Ishikawa (cell line): ENCODE results near the gene PRKN.

Experiments used
- CEBPB ChIP-seq: IDR thresholded peaks from 2 replicates; pipeline ENCODE4 v1.6.1; 2012
- TAF1 ChIP-seq: IDR thresholded peaks from 2 replicates; pipeline ENCODE4 v1.6.1; 2012; ENCODE audit warnings: low read depth, mild to moderate bottlenecking
- TCF12 ChIP-seq: IDR thresholded peaks from 2 replicates; pipeline ENCODE4 v1.6.1; 2012; ENCODE audit warnings: low read depth
- YY1 ChIP-seq: IDR thresholded peaks from 2 replicates; pipeline ENCODE4 v1.6.1; 2012; ENCODE audit warnings: low read depth
- ZBTB7A ChIP-seq: IDR thresholded peaks from 2 replicates; pipeline ENCODE4 v1.6.1; 2012; ENCODE audit warnings: low read depth

DNA sequence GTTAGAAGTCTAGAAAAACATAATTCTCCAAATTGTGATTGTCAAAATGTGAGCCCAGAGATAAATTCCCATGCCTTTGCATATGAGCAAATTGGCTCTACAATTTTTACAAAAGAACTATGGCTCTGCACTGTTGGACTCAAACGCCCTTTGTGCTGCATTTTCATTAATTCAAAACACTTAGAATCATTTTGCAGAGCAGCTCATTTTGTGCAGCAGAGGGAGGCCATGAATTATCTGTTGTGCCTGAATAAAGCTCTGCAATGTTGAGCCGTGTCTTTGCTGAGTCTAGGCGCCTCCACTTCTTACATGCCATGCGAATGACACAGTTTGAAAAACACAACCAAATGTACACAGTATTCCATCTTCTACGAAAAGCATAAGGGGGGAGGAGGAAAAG is 230.2 kb downstream of the PRKN start:
- TF ChIP-seq TCF12 = no peak
- no peak for TF ChIP-seq YY1
- TF ChIP-seq TAF1 = no peak
- TF ChIP-seq CEBPB = no peak
- no peak for TF ChIP-seq ZBTB7A
